Amniotic epithelial cell (primary cell): ENCODE results near the gene RXRA.

Source experiments
- DNase-seq: peaks from one replicate; pipeline ENCODE4 v3.0.0-alpha.2; 2010; ENCODE audit warnings: low read depth

Gene RXRA

GRCh38 chr9:134324359-134325095 is 1.7 kb upstream of the RXRA start:
- DNase-seq: peak; percentile 50

DNA sequence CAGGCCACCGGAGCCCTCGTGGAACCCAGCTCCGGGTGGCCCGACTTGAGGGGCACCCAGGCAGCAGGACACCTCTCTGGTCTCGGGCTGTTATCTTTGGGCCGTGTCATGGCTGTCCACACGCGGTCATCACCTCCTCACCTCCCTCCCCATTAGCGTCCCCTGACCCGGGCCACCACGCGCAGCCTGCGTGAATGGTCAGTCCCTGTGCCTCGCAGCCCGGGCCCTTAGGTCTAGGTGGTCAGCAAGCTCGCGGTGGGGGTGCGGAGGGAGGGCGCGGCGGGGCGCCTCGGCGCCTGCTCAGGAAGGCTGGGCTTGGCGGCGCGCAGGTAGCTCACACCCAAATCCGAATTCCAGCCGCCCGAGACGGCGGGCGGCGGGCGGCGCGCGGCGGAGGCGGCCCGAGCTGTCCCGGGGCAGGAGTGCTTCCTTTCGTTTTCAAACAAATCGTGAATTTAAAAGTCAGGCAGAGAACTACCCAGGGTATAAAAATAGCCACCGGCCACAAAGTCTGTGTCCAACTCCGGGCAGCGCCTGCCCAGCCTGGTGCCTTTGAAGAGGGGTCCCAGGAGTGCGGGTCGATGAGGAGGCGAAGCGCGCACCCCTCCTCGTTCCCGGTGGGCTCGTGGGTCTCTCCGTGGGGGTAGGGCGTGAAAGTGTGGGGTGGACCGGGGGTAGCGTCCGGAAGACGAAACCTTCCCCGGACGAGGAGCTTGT is 1.0 kb upstream of the RXRA start:
- DNase-seq: peak; percentile 38

- DNase-seq: no peak
Observed at GRCh38 chr9:134326724-134327601, 708 bp downstream of the RXRA start.

DNA sequence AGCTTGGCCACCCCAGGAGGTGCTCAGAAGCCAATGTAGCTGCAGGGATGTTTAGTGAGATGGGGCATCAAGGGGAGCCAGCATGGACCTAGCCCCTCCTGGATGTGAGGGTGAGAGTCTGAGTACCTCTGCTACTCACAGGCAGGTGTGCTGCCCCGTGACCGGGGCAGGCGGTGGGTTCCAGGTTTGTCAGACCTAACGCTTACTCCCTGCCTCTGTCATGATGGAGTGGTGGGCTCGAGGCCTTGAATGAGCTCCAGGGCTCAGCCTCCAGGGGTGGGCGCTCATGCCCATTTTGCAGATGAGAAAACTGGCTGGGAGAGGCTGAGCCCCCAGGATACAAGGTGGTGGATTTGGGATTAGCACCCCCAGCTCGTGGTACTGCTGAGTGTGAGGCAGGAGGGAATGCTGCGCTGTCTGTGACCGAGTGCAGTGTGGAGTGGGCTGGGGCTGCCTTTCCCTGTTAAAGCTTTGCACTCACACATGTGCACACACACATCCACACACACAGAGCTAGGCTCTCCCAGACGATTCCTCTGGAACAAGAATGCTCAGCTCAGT is 1.5 kb downstream of the RXRA start:
- DNase-seq: no peak

DNA sequence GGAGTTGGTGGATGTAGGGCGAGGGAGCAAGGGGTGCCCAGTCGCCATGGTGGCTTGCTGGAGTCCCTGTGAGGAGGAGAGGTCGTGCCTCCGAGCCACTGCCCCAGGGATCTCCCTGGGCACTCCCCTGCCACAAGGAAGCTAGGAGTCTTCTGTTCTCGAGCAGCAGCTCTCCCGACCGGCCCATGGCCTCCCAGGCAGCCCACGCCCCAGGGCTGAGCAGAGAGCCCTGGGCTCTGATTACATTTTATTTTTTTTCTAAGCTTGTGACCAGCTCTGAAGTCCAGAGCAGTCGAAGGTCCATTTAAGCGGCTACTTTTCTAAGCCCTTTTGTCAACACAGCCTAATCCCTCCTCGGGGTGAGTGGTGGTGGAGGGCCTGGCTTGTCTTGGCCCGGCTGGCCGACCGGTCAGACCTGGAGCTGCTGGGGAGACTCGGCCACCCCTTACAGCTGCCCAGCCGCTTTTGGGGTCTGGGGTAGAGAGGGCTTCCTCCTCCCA is 2.1 kb downstream of the RXRA start:
- DNase-seq: peak; percentile 35

DNA sequence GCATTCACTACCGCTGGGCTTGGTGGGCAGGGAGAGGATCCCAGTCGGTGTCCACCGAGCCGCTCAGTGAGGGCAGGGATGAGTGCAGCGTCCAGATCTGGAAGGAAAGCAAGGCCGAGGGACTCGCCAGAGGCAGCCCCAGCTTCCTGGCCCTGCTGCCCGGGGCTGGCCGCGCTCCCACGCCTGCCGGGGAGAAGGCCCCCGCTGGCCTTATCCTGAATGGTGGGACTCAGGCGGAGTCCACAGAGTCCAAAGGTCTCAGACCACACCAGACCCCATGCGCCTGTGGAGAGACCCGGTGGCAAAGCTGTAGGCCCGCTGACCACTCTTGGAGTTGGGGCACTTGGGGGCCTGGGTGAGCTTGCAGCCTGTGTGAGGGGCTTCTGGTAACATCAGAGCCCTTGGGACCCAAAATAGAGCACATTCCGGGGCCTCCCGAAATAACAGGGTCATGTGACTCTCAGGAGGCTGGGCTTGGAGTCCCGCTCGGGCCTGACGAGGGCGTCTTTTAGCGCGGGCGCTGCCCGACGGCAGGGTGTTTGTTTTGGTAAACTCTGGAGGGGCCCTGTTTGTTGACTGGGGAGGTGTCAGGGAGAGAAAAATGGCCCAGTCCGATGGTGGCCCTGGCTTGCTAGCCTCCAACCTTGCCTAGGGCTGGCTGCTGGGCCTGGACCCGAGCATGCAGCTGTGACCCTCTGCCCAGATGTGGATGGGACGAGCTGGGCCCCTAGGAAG is 2.8 kb downstream of the RXRA start:
- DNase-seq: no peak

DNA sequence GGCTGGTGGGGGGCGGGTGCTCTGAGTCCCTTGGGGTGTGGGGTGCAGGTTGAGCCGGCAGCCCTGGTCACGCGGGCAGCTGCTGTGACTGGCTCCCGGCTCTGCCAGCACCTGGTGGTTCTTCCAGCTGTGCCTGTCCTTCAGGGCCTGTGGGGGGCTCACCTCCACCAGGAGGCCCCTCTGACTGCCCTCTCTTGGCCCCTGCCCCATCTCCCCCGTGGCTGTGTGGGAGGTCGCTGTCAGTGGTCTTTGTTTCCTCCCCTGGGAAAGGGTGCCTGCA is 3.3 kb downstream of the RXRA start:
- DNase-seq: no peak

DNA sequence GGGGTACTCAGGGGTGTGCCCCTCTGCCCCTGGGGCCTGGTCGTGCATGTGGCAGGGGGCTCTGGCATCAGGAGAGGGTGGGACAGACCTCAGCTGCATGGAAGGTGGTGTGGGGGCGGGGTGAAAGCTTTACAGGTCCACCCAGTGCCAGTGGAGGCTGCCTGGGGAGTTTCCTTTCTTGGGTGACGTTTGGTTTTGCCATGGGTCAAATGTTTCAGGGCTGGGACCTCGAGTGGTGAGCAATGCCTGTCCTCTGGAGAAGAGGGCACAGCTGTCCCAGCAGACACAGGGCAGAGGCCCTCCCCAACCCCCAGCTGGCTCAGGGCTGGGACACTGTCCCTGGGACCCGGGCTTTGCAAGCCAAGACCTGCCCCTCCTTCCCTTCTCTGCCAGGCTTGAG is 3.6 kb downstream of the RXRA start:
- DNase-seq: no peak

DNA sequence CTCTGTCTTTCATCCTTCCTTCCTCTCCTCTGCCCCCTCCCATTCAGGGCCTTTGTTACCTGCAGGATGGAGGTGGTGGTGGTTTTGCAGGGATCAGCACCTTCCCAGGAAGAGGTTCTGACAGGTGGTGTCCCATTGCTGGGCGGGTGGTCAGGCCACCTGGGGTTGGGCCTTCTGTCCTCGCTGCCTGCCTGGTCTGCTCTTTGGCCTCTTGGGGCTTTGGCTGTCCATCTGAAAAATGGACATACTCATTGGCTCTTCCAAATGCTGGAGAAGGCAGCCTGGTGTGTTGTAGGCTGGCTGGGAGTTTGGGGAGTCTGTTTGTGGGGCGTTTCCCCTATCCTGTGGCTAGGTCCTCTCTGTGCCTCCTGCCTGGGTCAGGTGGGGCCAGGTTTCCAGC is 4.3 kb downstream of the RXRA start:
- DNase-seq: no peak

GRCh38 chr9:134331186-134332025 is 5.2 kb downstream of the RXRA start:
- no peak for DNase-seq

DNA sequence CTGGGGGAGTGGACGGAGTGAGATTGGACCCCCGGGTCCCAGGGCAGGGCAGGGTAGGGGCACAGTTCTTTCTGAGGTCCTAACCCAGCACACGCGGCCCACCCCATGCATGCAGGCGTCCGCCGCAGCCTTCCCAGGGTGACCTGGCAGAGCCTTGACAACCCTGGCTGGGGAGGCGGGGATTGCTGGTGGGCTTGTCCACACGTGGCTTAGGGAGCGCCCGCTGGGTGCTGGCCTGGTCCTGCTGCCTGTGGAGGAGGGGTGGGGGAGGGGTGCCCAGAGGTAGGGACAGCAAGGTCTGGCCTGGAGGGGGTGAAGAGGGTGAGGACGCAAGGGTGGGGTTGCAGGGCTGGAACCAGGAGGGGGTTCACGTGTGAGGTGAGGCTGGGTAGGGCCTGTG is 6.0 kb downstream of the RXRA start:
- no peak for DNase-seq

DNA sequence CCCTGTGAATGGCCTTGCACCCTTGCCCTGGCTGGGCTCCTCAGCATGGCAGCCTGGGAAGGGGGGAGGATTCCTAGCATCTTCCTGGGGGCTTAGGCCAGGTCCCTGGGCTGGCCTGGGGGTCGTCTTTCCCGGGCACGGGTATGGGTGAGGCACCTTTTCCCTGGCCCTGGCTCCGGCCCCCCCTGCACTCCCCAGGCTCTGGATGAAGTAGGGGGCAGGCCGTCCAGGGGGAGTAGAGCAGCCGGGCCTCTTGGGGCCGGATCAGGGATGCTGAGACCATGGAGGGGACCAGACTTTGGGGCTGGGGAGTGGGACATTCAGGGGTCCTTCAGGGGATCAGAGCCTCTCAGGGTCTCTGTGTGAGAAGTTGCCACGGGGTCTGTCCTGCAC is 6.6 kb downstream of the RXRA start:
- DNase-seq: no peak

DNA sequence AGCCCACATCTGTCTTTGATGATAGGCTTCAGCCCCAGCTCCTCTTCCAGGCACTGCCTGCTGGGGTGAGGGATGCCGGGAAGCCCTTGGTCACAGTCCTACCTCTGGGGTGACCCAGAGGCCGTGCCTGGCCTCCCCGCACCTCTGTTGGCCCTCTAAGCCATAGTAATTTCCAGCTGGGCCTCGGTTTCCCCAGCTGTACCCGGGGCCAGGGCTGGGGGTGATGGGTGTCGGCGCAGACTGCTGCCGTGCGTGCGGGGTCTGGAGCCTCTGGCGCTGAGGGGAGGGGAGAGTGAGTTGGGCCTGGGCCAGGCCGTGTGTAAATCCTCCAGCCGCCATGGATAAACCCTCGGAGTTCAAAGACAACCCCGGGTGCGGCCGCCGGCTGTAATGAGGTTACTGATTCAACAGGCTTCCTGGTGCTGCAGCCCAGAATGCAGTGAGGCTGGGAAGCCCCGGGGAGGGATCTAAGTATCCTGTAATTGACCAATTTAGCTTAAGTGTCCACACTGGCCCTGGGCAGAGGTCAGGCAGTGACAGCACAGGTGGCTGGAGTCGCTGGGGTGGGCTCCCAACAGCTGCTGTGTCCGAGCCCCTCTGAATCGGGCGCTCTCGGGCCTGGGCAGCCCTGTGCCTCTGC is 7.1 kb downstream of the RXRA start:
- peak; percentile 40 for DNase-seq

- DNase-seq: no peak
Observed at GRCh38 chr9:134333874-134334581, 7.8 kb downstream of the RXRA start.

DNA sequence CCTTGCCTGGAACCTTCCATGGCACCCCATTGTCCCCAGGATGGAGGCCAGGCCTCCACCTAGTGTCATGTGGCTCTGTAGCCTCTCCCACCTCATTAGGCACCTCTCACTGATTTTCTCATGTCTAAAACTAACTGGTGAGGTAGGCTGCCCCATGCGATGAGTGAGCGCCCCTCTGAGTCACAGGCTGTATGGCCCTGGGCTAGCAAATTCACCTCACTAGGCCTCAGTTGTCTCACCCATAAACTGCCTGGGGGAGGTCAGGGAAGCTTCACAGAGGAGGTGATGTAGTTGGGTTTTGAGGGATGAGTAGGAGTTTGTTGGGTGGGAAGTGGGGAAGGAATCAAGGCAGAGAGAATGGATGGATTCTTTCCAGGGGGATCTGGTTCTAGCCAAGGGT is 8.8 kb downstream of the RXRA start:
- no peak for DNase-seq

DNA sequence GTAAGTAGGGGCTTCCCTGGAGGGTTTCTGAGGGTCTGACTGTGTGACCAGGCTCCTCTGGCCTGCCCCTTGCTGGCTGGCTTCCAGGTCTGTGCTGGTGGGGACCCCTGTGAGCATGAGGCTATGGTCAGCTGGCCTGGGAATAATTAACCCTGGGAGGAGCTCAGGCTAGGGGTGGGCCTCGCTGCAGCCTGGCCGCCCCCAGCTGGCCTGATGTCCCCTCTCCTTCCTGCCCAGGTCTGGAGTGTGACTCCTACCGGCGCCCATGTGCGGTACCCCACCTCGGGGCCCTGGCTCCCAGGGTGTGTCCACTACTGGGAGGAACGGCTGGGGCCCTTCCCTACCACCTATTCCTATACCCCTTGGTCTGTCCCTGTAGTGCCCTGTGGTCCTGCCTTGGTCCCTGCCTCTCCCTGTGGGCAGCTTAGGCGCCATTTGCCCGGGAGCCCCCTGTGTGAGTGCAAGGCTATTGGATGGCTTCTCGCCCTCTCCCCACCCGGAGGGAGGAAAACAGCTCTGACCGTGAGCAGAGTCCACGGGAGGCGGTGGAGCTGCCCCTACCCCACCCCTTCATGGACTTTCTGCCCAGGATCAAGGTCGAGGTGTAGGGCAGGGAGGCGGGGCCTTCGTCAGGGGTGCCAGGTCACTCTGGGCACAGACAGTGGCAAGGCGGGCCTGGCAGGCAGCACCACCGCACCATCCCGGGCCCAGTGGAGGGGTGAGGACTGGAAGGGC is 9.4 kb downstream of the RXRA start:
- no peak for DNase-seq

- DNase-seq: no peak
Observed at GRCh38 chr9:134336228-134336627, 10.0 kb downstream of the RXRA start.

GRCh38 chr9:134336924-134337323 is 10.7 kb downstream of the RXRA start:
- no peak for DNase-seq

DNA sequence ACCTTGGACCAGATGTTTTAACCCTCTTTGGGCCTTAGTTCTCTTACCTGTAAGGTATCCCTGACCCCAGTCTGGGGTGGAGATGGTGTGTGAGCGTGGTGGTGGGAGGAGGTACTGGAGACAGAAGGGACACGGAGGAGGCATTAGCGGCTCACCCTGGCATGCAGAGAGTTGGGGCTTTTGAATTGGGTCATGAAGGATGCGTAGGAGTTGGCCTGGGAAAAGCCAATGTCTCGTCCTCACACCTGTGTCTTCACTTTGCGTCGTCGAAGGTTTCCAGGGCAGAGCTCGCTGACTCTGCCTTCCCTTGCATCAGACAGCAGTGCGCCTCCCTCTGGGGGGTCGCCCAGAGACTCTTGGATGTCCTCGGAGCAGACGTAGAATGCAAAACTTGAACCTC is 11.2 kb downstream of the RXRA start:
- DNase-seq: no peak
